MM.1S (cell line): ENCODE results near the gene SPATA9.

Experiments
- CTCF ChIP-seq: fragments of 300-600 bp; sonication (generic); IDR thresholded peaks from 2 replicates; pipeline ENCODE4 v1.5.1; 2016; ENCODE audit warnings: antibody characterized with exemption, low read length, mixed read lengths
- EZH2 ChIP-seq: fragments of 300-600 bp; sonication (generic); optimal IDR thresholded peaks from 2 replicates; pipeline ENCODE3; 2017; ENCODE audit warnings: low read depth, mild to moderate bottlenecking, antibody characterized with exemption, low read length, mixed read lengths
- EZH2phosphoT487 ChIP-seq: fragments of 300-600 bp; sonication (generic); IDR thresholded peaks from 2 replicates; pipeline ENCODE4 v1.6.1; 2018; ENCODE audit warnings: antibody characterized with exemption, low read length

GRCh38 chr5:95619096-95619495, 63.7 kb downstream of the SPATA9 start:
- no peak for TF ChIP-seq EZH2phosphoT487
- no peak for TF ChIP-seq CTCF
- no peak for TF ChIP-seq EZH2
